Stimulated activated CD4-positive, alpha-beta T cell treated with anti-CD3 and anti-CD28 coated beads, Interleukin-12 subunit alpha, Interleukin-12 subunit beta, amount 100 ng/mL, for 4 hours (primary cell): ENCODE measurements around the gene ARRDC5.
"Not testable (repeated sequence)": the region's sequence is repeated elsewhere in the genome, so short reads cannot be mapped to it uniquely, and the experiment has no call there.

Source experiments
- DNase-seq: peaks from one replicate; pipeline ENCODE4 v3.0.0-alpha.2; 2020

The ARRDC5 gene

GRCh38 chr19:4909897-4910593 is 7.3 kb upstream of the ARRDC5 start:
- DNase-seq, result peak; percentile 93

- peak; percentile 68 for DNase-seq
Observed at GRCh38 chr19:4909156-4909896, 6.6 kb upstream of the ARRDC5 start, which contains the start of gene UHRF1. Gene UHRF1, plus strand, starts transcription at chr19:4909501. Its CDS starts 1,385 bp downstream, at chr19:4910886.

- no peak for DNase-seq
Observed at GRCh38 chr19:4908781-4909155, 6.1 kb upstream of the ARRDC5 start.

GRCh38 chr19:4908360-4908759 is 5.7 kb upstream of the ARRDC5 start:
- DNase-seq, result no peak

GRCh38 chr19:4906963-4907362 is 4.3 kb upstream of the ARRDC5 start:
- no peak for DNase-seq

GRCh38 chr19:4904481-4904880 is 1.8 kb upstream of the ARRDC5 start:
- DNase-seq, result no peak

- DNase-seq, result not testable (repeated sequence)
Observed at GRCh38 chr19:4900879-4901278, 1.8 kb downstream of the ARRDC5 start.

- DNase-seq, result no peak
Observed at GRCh38 chr19:4897146-4897545, 5.5 kb downstream of the ARRDC5 start.

GRCh38 chr19:4896372-4896771 is 6.3 kb downstream of the ARRDC5 start:
- DNase-seq, result no peak

GRCh38 chr19:4892962-4893361 is 9.7 kb downstream of the ARRDC5 start:
- not testable (repeated sequence) for DNase-seq

GRCh38 chr19:4891066-4891465 is 11.6 kb downstream of the ARRDC5 start:
- DNase-seq, result no peak

GRCh38 chr19:4889034-4889815 is 13.5 kb downstream of the ARRDC5 start:
- DNase-seq, result no peak

- not testable (repeated sequence) for DNase-seq
Observed at GRCh38 chr19:4887803-4888202, 14.9 kb downstream of the ARRDC5 start.

GRCh38 chr19:4884993-4885392 is 17.7 kb downstream of the ARRDC5 start:
- DNase-seq, result not testable (repeated sequence)

GRCh38 chr19:4882874-4883273 is 19.8 kb downstream of the ARRDC5 start:
- not testable (repeated sequence) for DNase-seq

GRCh38 chr19:4879041-4879440 is 23.7 kb downstream of the ARRDC5 start:
- DNase-seq, result no peak

GRCh38 chr19:4878491-4878968 is 24.2 kb downstream of the ARRDC5 start:
- no peak for DNase-seq

- DNase-seq, result no peak
Observed at GRCh38 chr19:4877753-4878490, 24.8 kb downstream of the ARRDC5 start.

- no peak for DNase-seq
Observed at GRCh38 chr19:4873930-4874329, 28.8 kb downstream of the ARRDC5 start.

- no peak for DNase-seq
Observed at GRCh38 chr19:4871711-4872110, 31.0 kb downstream of the ARRDC5 start.

- peak; percentile 10 for DNase-seq
Observed at GRCh38 chr19:4870025-4870700, 32.5 kb downstream of the ARRDC5 start.

- DNase-seq, result no peak
Observed at GRCh38 chr19:4868286-4868834, 34.3 kb downstream of the ARRDC5 start.
